NCI-H187 treated with DMSO at 0.1 percent for 48 hours (cell line): ENCODE data around the gene IBA57.
"Not testable (repeated sequence)": the region's sequence is repeated elsewhere in the genome, so short reads cannot be mapped to it uniquely, and the experiment has no call there.

Experiments used
- DNase-seq: peaks from one replicate; lab custom pipeline; 2025; lab: John Stamatoyannopoulos, UW

The IBA57 gene

DNA sequence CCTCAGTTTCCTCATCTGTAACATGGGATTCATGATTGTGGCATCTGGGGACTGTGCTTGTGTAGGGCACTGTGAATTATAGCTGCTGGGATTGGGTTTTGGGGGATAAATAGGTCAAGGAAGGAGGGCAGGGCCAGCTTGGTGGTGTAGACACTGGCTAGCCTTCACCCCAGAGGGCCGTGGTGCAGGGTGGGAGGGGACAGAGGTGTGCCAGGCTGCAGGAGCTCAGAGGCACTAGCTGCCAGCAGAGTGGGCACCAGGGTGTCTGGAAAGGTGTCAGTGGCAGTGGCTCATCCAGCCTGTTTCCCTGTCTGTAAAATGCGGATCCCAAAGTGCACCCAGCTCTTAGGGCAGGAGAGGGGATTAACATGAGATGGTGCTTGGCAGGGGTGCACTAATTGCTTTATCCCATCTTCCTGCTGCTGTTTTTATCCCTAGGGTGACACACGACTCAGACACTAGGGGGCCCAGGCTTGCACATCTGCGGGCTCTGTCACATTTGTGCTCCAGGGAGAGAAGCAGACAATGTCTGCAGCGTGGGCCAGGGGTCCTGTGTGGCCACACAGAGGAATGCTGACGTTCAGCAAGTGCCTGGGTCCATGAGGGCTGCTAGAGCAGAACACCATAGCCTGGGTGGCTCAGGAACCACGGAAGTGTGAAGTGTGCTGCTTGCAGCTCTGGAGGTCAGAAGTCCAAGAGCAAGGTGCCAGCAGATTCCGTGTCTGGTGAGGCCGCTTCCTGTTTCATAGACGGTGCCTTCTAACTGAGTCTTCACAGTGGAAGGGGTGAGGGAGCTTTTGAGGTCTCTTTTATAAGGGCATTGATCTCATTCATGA is 61.6 kb downstream of the IBA57 start:
- no peak for DNase-seq

- not testable (repeated sequence) for DNase-seq
Observed at GRCh38 chr1:228228147-228228546, 62.5 kb downstream of the IBA57 start.

- DNase-seq = no peak
Observed at GRCh38 chr1:228228601-228229074, 63.0 kb downstream of the IBA57 start.

DNA sequence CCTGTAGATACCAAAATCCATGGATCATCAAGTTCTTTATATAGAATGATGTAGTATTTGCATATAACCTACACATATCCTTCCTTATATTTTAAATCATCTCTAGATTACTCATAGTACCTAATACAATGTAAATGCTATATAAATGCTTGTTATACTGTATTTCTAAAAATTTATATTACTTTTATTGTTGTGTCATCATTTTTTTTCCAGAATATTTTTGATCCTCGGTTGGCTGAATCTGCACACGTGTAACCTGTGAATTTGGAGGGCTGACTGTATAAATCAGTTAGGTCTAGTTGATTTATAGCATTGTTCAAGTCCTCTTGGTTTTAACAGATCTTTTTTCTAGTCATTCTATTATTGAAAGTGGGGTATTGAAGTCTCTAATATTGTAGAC is 65.6 kb downstream of the IBA57 start:
- DNase-seq = no peak
